WI38 (cell line): ENCODE data around the gene SPATS2.

Experiments
- H3K4me3 ChIP-seq: 2 replicates; pipeline ENCODE4 v1.5.1; 2011; ENCODE audit warnings: low read depth, mild to moderate bottlenecking, control low read depth, low read length
- TF ChIP-seq, protein P1 (sequence below): IDR thresholded peaks from 2 replicates; pipeline ENCODE4 v1.5.1; 2012; ENCODE audit warnings: low read depth, mild to moderate bottlenecking, control low read depth, low read length

The SPATS2 gene

DNA sequence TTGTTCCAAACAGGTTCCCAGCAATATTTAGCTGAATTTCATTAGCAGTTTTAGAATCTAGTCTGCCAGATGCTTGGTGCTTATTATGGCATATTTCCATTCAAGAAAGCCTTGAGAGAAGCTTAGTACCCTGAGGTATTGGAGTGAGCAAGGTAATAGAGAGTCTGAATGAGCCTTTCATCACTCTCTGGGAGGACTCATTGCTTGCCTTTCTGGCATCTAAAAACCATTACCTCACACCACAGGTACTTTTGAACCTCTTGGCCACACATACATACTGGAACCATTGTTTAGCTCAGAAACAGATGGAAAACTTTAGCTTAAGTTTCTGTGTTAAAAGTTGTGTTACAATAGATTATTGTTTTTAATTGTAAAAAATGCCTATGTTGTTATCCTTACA, 144.1 kb downstream of the SPATS2 start:
- TF ChIP-seq, protein P1, sequence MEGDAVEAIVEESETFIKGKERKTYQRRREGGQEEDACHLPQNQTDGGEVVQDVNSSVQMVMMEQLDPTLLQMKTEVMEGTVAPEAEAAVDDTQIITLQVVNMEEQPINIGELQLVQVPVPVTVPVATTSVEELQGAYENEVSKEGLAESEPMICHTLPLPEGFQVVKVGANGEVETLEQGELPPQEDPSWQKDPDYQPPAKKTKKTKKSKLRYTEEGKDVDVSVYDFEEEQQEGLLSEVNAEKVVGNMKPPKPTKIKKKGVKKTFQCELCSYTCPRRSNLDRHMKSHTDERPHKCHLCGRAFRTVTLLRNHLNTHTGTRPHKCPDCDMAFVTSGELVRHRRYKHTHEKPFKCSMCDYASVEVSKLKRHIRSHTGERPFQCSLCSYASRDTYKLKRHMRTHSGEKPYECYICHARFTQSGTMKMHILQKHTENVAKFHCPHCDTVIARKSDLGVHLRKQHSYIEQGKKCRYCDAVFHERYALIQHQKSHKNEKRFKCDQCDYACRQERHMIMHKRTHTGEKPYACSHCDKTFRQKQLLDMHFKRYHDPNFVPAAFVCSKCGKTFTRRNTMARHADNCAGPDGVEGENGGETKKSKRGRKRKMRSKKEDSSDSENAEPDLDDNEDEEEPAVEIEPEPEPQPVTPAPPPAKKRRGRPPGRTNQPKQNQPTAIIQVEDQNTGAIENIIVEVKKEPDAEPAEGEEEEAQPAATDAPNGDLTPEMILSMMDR: no peak
- no peak overlapping the region for H3K4me3 ChIP-seq

- no peak overlapping the region for H3K4me3 ChIP-seq
- TF ChIP-seq, protein P1: no peak
These were observed 145.3 kb downstream of the SPATS2 start for GRCh38 chr12:49512546-49512945.

DNA sequence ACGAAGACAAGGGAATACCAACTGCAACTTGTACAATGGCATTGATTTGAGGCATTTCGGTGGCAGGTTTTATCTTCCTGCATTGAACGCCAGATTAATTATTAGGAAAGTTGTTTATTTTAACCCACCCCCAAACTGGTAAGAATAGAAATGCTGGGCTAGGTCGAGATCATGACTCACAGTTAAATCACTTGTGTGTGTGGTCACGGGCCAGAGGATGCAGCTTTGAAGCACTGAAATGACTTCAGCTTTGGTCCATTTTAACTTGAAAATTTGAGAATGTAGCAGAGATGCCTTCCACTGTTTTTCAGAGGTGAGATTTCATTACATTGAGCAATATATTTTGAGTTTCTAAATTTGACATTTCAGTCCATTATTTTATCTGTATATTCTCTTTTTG, 148.0 kb downstream of the SPATS2 start:
- no peak overlapping the region for H3K4me3 ChIP-seq
- TF ChIP-seq, protein P1: no peak

- TF ChIP-seq, protein P1: no peak
- no peak overlapping the region for H3K4me3 ChIP-seq
These were observed 151.8 kb downstream of the SPATS2 start for GRCh38 chr12:49518914-49519573.

GRCh38 chr12:49519574-49519936, 152.3 kb downstream of the SPATS2 start:
- no peak overlapping the region for H3K4me3 ChIP-seq
- TF ChIP-seq, protein P1: no peak

GRCh38 chr12:49521389-49521788, 154.1 kb downstream of the SPATS2 start:
- no peak overlapping the region for H3K4me3 ChIP-seq

GRCh38 chr12:49524660-49525324, 157.5 kb downstream of the SPATS2 start:
- TF ChIP-seq, protein P1: no peak
- no peak overlapping the region for H3K4me3 ChIP-seq

More at GRCh38 chr12:49521389-49521788, 154.1 kb downstream of the SPATS2 start:
- TF ChIP-seq, protein P1: no peak
